Gastroesophageal sphincter (tissue), 4 donors: Measurements from ENCODE around the gene PRKN. TPM values are rescaled to one million over a fixed set of nuclear protein-coding genes. Genes with fewer than 3 reads are reported as not detected.

Experiments used
- ATAC-seq: fragments of 150-250 bp; one replicate; pipeline ENCODE4 v1.9.1; 2016; ENCODE audit warnings: mild to moderate bottlenecking, moderate library complexity
- H3K27ac ChIP-seq, 4 donors: fragments of 200-600 bp; sonication (generic) in 3 of 4; 1 replicate in 3 of 4; 2 replicates in 1 of 4; pipeline ENCODE4 v1.5.1; 2016 to 2019
- H3K27me3 ChIP-seq: fragments of 200-600 bp; sonication (generic); one replicate; pipeline ENCODE4 v1.5.1; 2019
- H3K36me3 ChIP-seq, 2 donors: fragments of 200-600 bp; sonication (generic); one replicate each; pipeline ENCODE4 v1.5.1; 2019; ENCODE audit warnings: control low read depth in 1 of 2
- H3K4me1 ChIP-seq, 3 donors: fragments of 200-600 bp; sonication (generic); 1 replicate in 2 of 3; 2 replicates in 1 of 3; pipeline ENCODE4 v1.5.1; 2016 to 2019; ENCODE audit warnings: control low read depth in 2 of 3
- H3K4me3 ChIP-seq, 2 donors: fragments of 200-600 bp; sonication (generic); one replicate each; pipeline ENCODE4 v1.5.1; 2019; ENCODE audit warnings: mild to moderate bottlenecking in 1 of 2, moderate library complexity in 1 of 2
- H3K9me3 ChIP-seq, 3 donors: fragments of 200-600 bp; sonication (generic); one replicate each; pipeline ENCODE4 v1.5.1; 2017 to 2019; ENCODE audit warnings: control low read depth in 2 of 3
- CTCF ChIP-seq, 4 experiments: fragments of 200-600 bp in 2 of 4; fragments of 450-650 bp in 2 of 4; sonication (generic) in 1 of 4; IDR thresholded peaks; one replicate each; pipeline ENCODE4 v1.5.1; 2017 to 2019; ENCODE audit warnings: antibody characterized with exemption in 4 of 4, mild to moderate bottlenecking in 2 of 4, moderate library complexity in 2 of 4
- EP300 ChIP-seq: sonication (generic); formaldehyde crosslinking; IDR thresholded peaks from one replicate; pipeline ENCODE4 v1.6.1; 2017; ENCODE audit warnings: antibody characterized with exemption, mild to moderate bottlenecking
- POLR2A ChIP-seq, 2 donors: fragments of 450-650 bp; IDR thresholded peaks; one replicate each; pipeline ENCODE4 v1.6.1; 2017; ENCODE audit warnings: antibody characterized with exemption in 2 of 2, mild to moderate bottlenecking in 2 of 2, moderate library complexity in 1 of 2
- POLR2AphosphoS5 ChIP-seq: sonication (generic); formaldehyde crosslinking; IDR thresholded peaks from one replicate; pipeline ENCODE4 v1.6.1; 2017; ENCODE audit warnings: antibody characterized with exemption
- WGBS, 2 donors: methylation state at CpG; one replicate each; pipeline ENCODE4 v1.1.5; 2018; ENCODE audit warnings: low coverage in 1 of 2; 5-methylcytosine and 5-hydroxymethylcytosine counted together
- total RNA-seq, 4 donors: library from RNA; depleted of rRNA; stranded (reverse); fragments of >200 nt; gene quantifications; one replicate each; pipeline ENCODE4 v1.1.0, GENCODE V29; 2016

The PRKN gene
- total RNA-seq, 4 donors from 2014 or later, result 8.4 to 58.6 (median 25.8) TPM

- WGBS, 2 donors, result 48 to 55% methylated on average over 3 of the region's 3 CpGs
- no peak overlapping the region for H3K27ac ChIP-seq
- H3K36me3 ChIP-seq, result no peaks in the 10 kb centered on the region
- H3K9me3 ChIP-seq, result no peaks in the 10 kb centered on the region
- no peak for ATAC-seq
- TF ChIP-seq CTCF (IDR thresholded peaks at IDR 0.05) (no peak), EP300 (no peak), POLR2A (IDR thresholded peaks at IDR 0.05) (no peak), POLR2AphosphoS5 (no peak)
- no peaks in the 10 kb centered on the region for H3K27me3 ChIP-seq
- H3K4me1 ChIP-seq, result no peaks in the 10 kb centered on the region
- no peak overlapping the region for H3K4me3 ChIP-seq
Observed at GRCh38 chr6:162343198-162343935, 384.2 kb downstream of the PRKN start.

DNA sequence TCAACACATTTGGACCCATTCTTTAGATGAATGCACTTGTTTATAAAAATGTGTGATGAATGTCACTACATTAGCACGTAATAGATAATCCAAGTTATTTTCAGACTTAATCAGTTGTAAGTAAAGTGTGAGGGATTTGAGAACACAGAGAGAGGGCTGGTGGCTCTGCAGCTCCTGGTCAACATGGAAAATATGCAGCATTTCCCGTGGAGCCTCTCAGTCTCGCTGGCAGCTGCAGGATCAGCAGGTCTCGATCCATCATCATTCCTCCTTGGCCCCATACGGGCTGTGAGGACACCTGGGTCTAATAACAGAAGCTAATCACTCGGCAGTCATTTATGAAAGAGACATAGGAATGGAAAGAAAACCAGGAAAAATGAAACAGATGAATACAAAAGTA lies 390.2 kb downstream of the PRKN start:
- TF ChIP-seq EP300, result no peak
- no peak for TF ChIP-seq CTCF (IDR thresholded peaks at IDR 0.05)
- TF ChIP-seq POLR2A (IDR thresholded peaks at IDR 0.05), result no peak
- TF ChIP-seq POLR2AphosphoS5, result no peak
- H3K9me3 ChIP-seq, result peaks cover 0 to 13% (median 0%) of the 10 kb centered on the region in 3 donors
- no peaks in the 10 kb centered on the region for H3K27me3 ChIP-seq
- peaks cover 0 to 8% (median 0%) of the 10 kb centered on the region in 3 donors for H3K4me1 ChIP-seq
- 38 to 41% methylated on average over 1 to 6 of the region's 6 CpGs for WGBS, 2 donors
- H3K36me3 ChIP-seq, result no peaks in the 10 kb centered on the region
- no peak for ATAC-seq
- no peak overlapping the region for H3K27ac ChIP-seq
- no peak overlapping the region for H3K4me3 ChIP-seq

GRCh38 chr6:162336359-162336758 lies 391.2 kb downstream of the PRKN start:
- no peaks in the 10 kb centered on the region for H3K36me3 ChIP-seq
- H3K27ac ChIP-seq, result no peak overlapping the region
- peaks cover 0 to 13% (median 0%) of the 10 kb centered on the region in 3 donors for H3K9me3 ChIP-seq
- TF ChIP-seq EP300 (no peak), POLR2A (IDR thresholded peaks at IDR 0.05) (no peak), POLR2AphosphoS5 (no peak), CTCF (IDR thresholded peaks at IDR 0.05) (no peak)
- 99 to 100% methylated on average over 6 of the region's 6 CpGs for whole genome bisulfite sequencing, 2 donors
- H3K27me3 ChIP-seq, result no peaks in the 10 kb centered on the region
- H3K4me3 ChIP-seq, result no peak overlapping the region
- no peak for ATAC-seq
- H3K4me1 ChIP-seq, result peaks cover 0 to 8% (median 0%) of the 10 kb centered on the region in 3 donors

DNA sequence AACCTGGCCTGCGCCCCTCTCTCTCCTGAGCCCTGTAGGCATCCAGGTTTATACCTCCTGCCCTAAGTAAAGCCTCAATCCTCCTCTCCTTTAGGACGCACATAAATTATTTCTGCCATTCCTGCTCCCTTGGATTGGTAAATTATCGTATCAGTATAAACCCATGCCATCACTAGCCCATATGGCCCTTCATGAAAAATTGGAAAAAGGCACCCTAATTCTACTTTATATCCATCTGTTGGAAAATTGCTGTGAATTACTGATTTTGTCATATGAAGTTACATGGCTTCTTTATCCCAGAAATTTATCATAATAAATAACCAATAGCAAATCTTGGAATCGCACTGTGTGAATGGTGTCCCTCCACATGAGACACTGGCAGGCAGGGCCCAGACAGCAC lies 395.2 kb downstream of the PRKN start:
- TF ChIP-seq CTCF (IDR thresholded peaks at IDR 0.05) (no peak), EP300 (no peak)
- no peaks in the 10 kb centered on the region for H3K36me3 ChIP-seq
- H3K4me3 ChIP-seq, result no peak overlapping the region
- WGBS, 2 donors, result 89 to 92% methylated on average over 4 of the region's 4 CpGs
- no peak overlapping the region for H3K27ac ChIP-seq
- H3K9me3 ChIP-seq, result peaks cover 0 to 13% (median 0%) of the 10 kb centered on the region in 3 donors
- no peaks in the 10 kb centered on the region for H3K27me3 ChIP-seq
- H3K4me1 ChIP-seq, result peaks cover 0 to 3% (median 0%) of the 10 kb centered on the region in 3 donors
- no peak for ATAC-seq

DNA sequence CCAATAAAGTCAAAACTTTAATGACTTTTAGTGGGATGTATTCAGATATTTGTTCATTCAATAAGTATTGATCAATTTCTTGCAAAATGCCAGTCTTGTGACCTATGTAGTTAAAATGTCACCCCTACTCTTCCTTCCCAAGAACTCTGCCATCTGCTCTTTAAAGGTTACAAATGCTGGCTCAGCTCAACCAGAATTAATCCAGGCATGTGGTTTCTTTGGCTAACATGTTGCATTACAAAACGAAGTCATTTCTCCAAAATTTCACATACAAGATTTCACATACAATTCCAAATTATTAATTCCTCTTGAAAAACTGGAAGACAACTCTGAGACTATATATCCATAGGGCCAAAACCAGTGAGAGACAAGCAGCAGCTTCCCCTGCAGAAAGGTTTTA lies 395.7 kb downstream of the PRKN start:
- TF ChIP-seq POLR2A (IDR thresholded peaks at IDR 0.05) (no peak), EP300 (no peak), POLR2AphosphoS5 (no peak), CTCF (IDR thresholded peaks at IDR 0.05) (no peak)
- H3K9me3 ChIP-seq, result peaks cover 0 to 13% (median 0%) of the 10 kb centered on the region in 3 donors
- ATAC-seq, result no peak
- WGBS, 2 donors, result 50 to 63% methylated on average over 1 of the region's 1 CpG
- no peaks in the 10 kb centered on the region for H3K36me3 ChIP-seq
- no peak overlapping the region for H3K4me3 ChIP-seq
- no peaks in the 10 kb centered on the region for H3K4me1 ChIP-seq
- no peaks in the 10 kb centered on the region for H3K27me3 ChIP-seq
- H3K27ac ChIP-seq, result no peak overlapping the region
